GM12872 (cell line): ENCODE data around the gene RNF34.

Experiments
- CTCF ChIP-seq: IDR thresholded peaks from 3 replicates; pipeline ENCODE4 v1.5.1; 2011; ENCODE audit warnings: low read depth, mild to moderate bottlenecking, low read length, moderate library complexity; ENCODE audit not compliant: insufficient read depth

RNF34 gene

GRCh38 chr12:121443911-121444841 lies 44.3 kb downstream of the RNF34 start:
- no peak for TF ChIP-seq CTCF

- TF ChIP-seq CTCF: no peak
Observed at GRCh38 chr12:121444842-121445202, 44.9 kb downstream of the RNF34 start.

GRCh38 chr12:121446750-121447149 lies 46.8 kb downstream of the RNF34 start:
- no peak for TF ChIP-seq CTCF

- no peak for TF ChIP-seq CTCF
Observed at GRCh38 chr12:121448771-121449315, 48.9 kb downstream of the RNF34 start.

GRCh38 chr12:121451961-121452339 lies 52.0 kb downstream of the RNF34 start:
- TF ChIP-seq CTCF: no peak

GRCh38 chr12:121452340-121452984 lies 52.5 kb downstream of the RNF34 start:
- no peak for TF ChIP-seq CTCF

- TF ChIP-seq CTCF: no peak
Observed at GRCh38 chr12:121452985-121453360, 53.1 kb downstream of the RNF34 start.
